HG03342 (cell line): ENCODE data around the gene KAT8.

Experiments
- ATAC-seq: cut with Tn5 transposase; IDR thresholded peaks from one replicate; pipeline ENCODE4 v1.9.1; 2021; ENCODE audit warnings: mild to moderate bottlenecking, moderate library complexity; ENCODE audit not compliant: unreplicated experiment

The KAT8 gene

GRCh38 chr16:31117384-31118222 lies at the start of gene KAT8:
Gene KAT8 (plus strand): TSS chr16:31117664. CDS start chr16:31117682, 18 bp downstream.
- ATAC-seq = peak; percentile 85

- ATAC-seq = no peak
These were observed 45.6 kb upstream of the KAT8 start for GRCh38 chr16:31071861-31072260.

GRCh38 chr16:31072540-31073141 lies 44.8 kb upstream of the KAT8 start:
- peak; percentile 1 for ATAC-seq

- peak; percentile 49 for ATAC-seq
These were observed 44.1 kb upstream of the KAT8 start for GRCh38 chr16:31073142-31073969.

- peak; percentile 67 for ATAC-seq
These were observed 43.3 kb upstream of the KAT8 start, which contains the start of the genes ZNF646 and ZNF668 for GRCh38 chr16:31073970-31074813. Gene ZNF646 (plus strand): TSS chr16:31074422. CDS start chr16:31076325, 1,903 bp downstream. Gene ZNF668 (minus strand): TSS chr16:31074240. CDS start chr16:31064459, 9,781 bp downstream.

- ATAC-seq = no peak
These were observed 42.7 kb upstream of the KAT8 start for GRCh38 chr16:31074814-31075183.

- no peak for ATAC-seq
These were observed 41.1 kb upstream of the KAT8 start for GRCh38 chr16:31076319-31076718.

- ATAC-seq = no peak
These were observed 40.4 kb upstream of the KAT8 start for GRCh38 chr16:31077024-31077423.

- ATAC-seq = no peak
These were observed 39.7 kb upstream of the KAT8 start for GRCh38 chr16:31077592-31078396.

- ATAC-seq = no peak
These were observed 38.7 kb upstream of the KAT8 start for GRCh38 chr16:31078597-31079341.

GRCh38 chr16:31079342-31079944 lies 38.0 kb upstream of the KAT8 start:
- ATAC-seq = no peak

GRCh38 chr16:31080035-31080629 lies 37.3 kb upstream of the KAT8 start:
- no peak for ATAC-seq

- ATAC-seq = no peak
These were observed 36.6 kb upstream of the KAT8 start for GRCh38 chr16:31080756-31081419.

GRCh38 chr16:31081428-31082351 lies 35.8 kb upstream of the KAT8 start:
- ATAC-seq = no peak

- ATAC-seq = no peak
These were observed 35.0 kb upstream of the KAT8 start for GRCh38 chr16:31082368-31083045.

- ATAC-seq = no peak
These were observed 34.4 kb upstream of the KAT8 start for GRCh38 chr16:31083081-31083480.
